Chondrocyte (in vitro differentiated cells): ENCODE results near the gene CCDC200. TPM values are rescaled to one million over a fixed set of nuclear protein-coding genes. Genes with fewer than 3 reads are reported as not detected.
A peak's percentile ranks its signal among the peaks of the same experiment; 100 is the strongest.

Experiments
- DNase-seq: peaks from one replicate; pipeline ENCODE4 v3.0.0; 2021; ENCODE audit warnings: mixed read lengths, low spot score
- H3K27ac Mint-ChIP-seq: one replicate; pipeline ENCODE4 v1.8.0; 2021; ENCODE audit warnings: mild to moderate bottlenecking, moderate library complexity, mixed read lengths; ENCODE audit not compliant: unreplicated experiment
- H3K27me3 Mint-ChIP-seq: 2 replicates; pipeline ENCODE4 v1.8.0; 2021; ENCODE audit warnings: low read depth, mixed read lengths
- H3K36me3 Mint-ChIP-seq: 2 replicates; pipeline ENCODE4 v1.8.0; 2021; ENCODE audit warnings: low read depth, mixed read lengths
- H3K4me1 Mint-ChIP-seq: 2 replicates; pipeline ENCODE4 v1.8.0; 2021; ENCODE audit warnings: low read depth, mild to moderate bottlenecking, mixed read lengths
- H3K4me3 Mint-ChIP-seq: one replicate; pipeline ENCODE4 v1.8.0; 2021; ENCODE audit warnings: mild to moderate bottlenecking, moderate library complexity, mixed read lengths; ENCODE audit not compliant: unreplicated experiment
- H3K9me3 Mint-ChIP-seq: 2 replicates; pipeline ENCODE4 v1.8.0; 2021; ENCODE audit warnings: low read depth, mixed read lengths
- total RNA-seq: library from RNA; stranded (reverse); gene quantifications from 3 replicates; pipeline ENCODE4 v1.2.1, GENCODE V29; 2021
- TF ChIP-seq, protein P1 (sequence below): fragments of 200-600 bp; sonication (generic); IDR thresholded peaks from 2 replicates; pipeline ENCODE4 v1.5.0; 2021; ENCODE audit warnings: antibody characterized with exemption, mild to moderate bottlenecking, moderate library complexity

Gene CCDC200
- total RNA-seq, 1 donor from 2014 or later, result not detected

DNA sequence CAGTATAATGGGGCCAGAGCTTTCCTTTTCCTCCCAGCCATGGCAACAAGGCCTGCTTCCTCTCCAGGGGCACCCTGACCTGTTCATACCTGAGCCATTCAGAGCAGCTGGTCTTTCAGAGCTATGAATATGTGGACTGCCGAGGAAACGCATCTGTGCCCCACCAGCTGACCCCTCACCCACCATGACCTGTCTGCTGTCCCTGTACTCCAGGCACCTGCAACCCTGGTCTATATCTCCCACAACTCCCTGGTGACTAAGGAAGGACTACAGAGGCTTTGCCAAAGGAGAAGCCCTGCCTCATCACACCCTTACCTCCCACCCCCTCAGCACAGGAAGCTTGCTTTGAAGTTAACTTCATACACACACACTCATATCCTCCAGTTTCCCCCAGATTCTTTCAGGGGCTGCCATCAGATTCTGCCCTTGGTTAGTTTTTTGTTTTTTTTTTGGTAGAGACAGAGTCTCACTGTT, 10.8 kb downstream of the CCDC200 start:
- Mint-ChIP-seq H3K27me3 (no peaks in the 10 kb centered on the region), H3K9me3 (no peaks in the 10 kb centered on the region), H3K27ac (no peak overlapping the region), H3K4me1 (peaks cover 16% of the 10 kb centered on the region), H3K4me3 (no peak overlapping the region), H3K36me3 (peaks cover 15% of the 10 kb centered on the region)
- TF ChIP-seq, protein P1, sequence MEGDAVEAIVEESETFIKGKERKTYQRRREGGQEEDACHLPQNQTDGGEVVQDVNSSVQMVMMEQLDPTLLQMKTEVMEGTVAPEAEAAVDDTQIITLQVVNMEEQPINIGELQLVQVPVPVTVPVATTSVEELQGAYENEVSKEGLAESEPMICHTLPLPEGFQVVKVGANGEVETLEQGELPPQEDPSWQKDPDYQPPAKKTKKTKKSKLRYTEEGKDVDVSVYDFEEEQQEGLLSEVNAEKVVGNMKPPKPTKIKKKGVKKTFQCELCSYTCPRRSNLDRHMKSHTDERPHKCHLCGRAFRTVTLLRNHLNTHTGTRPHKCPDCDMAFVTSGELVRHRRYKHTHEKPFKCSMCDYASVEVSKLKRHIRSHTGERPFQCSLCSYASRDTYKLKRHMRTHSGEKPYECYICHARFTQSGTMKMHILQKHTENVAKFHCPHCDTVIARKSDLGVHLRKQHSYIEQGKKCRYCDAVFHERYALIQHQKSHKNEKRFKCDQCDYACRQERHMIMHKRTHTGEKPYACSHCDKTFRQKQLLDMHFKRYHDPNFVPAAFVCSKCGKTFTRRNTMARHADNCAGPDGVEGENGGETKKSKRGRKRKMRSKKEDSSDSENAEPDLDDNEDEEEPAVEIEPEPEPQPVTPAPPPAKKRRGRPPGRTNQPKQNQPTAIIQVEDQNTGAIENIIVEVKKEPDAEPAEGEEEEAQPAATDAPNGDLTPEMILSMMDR, result no peak
- peak; percentile 33 for DNase-seq

DNA sequence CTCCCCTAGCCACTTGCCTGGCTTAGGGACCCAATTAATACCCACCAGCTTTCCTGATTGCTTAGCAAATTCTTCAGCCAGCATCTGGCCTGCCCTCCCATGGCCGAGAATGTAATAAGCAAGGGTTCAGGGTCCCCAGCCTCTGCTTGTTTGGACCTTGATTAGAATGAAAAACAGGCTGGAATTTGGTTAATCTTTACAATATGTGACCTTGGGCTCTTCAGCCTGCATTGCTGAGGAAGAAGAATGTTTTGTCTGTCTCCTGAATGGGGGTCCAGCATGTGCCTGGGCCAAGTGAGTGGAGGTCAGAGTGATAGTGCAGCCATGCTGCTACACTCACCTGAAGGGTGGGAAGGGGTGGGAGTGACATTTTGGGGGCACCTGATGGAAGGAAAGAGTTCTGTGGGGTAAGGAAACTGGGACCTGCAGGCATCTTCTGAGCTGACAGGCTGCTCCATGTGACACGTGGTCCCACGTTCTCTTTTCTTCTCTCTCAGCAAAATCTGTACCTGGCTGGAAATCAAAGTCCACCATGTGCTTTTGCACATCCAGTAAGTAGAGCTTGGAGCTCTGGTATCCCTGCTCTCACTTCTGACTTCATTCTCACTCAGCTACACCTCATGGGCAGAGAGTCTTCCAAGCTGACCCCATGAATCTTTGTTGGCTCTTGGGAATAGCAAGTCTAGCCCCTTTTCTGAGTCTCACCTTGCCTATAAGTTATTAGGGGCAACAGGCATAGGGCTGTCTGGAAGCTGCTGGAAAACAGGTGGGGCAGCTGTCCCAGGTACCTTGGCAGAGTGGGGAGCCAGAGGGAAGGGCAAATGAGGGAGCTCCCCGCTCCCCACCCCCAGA, 11.4 kb downstream of the CCDC200 start:
- no peak overlapping the region for H3K27ac Mint-ChIP-seq
- H3K4me3 Mint-ChIP-seq, result no peak overlapping the region

DNA sequence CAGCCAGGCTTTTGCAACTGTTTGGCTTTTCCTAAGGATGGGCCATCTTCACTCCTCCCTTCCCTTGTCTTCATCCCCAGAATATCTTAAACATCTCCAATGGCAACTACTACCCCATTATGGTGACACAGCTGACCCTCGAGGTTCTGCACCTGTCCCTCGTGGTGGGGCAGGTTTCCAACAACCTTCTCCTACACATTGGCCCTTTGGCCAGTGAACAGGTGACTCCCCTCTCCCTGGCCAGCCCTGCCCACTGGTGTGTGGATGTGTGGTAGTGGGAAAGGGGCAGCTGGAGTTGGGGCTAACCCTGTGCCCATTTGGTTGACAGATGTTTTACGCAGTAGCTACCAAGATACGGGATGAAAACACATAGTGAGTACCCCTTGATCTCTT, 12.1 kb downstream of the CCDC200 start:
- H3K27ac Mint-ChIP-seq, result no peak overlapping the region
- peaks cover 26% of the 10 kb centered on the region for H3K4me1 Mint-ChIP-seq
- TF ChIP-seq, protein P1, result no peak
- peak; percentile 66 for DNase-seq
- H3K27me3 Mint-ChIP-seq, result no peaks in the 10 kb centered on the region
- peaks cover 15% of the 10 kb centered on the region for H3K36me3 Mint-ChIP-seq
- H3K4me3 Mint-ChIP-seq, result no peak overlapping the region
- no peaks in the 10 kb centered on the region for H3K9me3 Mint-ChIP-seq

More for the DNA sequence above, 11.4 kb downstream of the CCDC200 start:
- TF ChIP-seq, protein P1, result no peak
- Mint-ChIP-seq H3K36me3 (peaks cover 15% of the 10 kb centered on the region), H3K27me3 (no peaks in the 10 kb centered on the region), H3K4me1 (peaks cover 22% of the 10 kb centered on the region), H3K9me3 (no peaks in the 10 kb centered on the region)
- peak; percentile 27 for DNase-seq

DNA sequence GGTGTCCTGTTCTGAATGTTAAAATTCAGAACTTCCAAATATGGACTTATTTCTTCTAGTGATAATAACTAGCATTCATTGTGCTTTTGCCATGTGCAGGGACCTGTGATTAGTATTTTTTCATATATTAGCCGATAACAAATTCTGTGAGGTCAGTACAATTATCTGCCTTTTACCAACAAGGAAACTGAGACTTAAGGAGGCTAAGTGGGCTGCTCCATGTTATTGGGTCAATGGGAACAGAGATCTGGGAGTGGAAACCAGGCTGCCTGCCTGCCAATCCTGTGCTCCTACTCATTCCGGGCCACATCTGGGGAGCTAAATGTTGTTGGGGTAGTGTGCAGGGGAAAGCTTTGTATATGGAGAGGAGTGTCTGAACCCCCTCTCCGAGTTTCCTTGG, 13.1 kb downstream of the CCDC200 start:
- H3K27ac Mint-ChIP-seq, result no peak overlapping the region
- DNase-seq, result no peak
- H3K4me1 Mint-ChIP-seq, result peaks cover 36% of the 10 kb centered on the region
- H3K36me3 Mint-ChIP-seq, result peaks cover 14% of the 10 kb centered on the region
- H3K27me3 Mint-ChIP-seq, result no peaks in the 10 kb centered on the region
- H3K9me3 Mint-ChIP-seq, result no peaks in the 10 kb centered on the region
- no peak overlapping the region for H3K4me3 Mint-ChIP-seq
- TF ChIP-seq, protein P1, result no peak

DNA sequence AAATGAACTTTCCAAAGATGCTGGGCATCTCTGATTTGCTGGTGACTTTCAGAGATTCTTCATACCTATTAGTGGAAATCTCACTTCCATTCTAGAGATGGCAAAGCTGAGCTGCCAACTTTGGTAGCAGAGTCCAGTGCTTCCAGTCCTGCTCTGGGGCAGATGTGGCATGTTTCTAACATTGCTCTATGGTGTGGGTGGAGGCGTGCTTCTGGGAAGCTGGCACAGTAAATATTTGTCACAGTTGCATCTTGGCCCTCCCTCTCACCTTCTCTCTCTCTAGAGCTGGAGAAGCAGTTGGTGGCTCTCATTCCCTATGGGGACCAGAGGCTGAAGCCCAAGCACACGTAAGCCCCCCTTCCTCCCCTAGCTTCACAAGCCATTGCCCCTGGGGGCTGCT, 14.9 kb downstream of the CCDC200 start:
- TF ChIP-seq, protein P1, result no peak
- Mint-ChIP-seq H3K27me3 (no peaks in the 10 kb centered on the region), H3K9me3 (no peaks in the 10 kb centered on the region), H3K4me1 (peaks cover 33% of the 10 kb centered on the region), H3K36me3 (peaks cover 17% of the 10 kb centered on the region), H3K4me3 (no peak overlapping the region), H3K27ac (no peak overlapping the region)
- DNase-seq, result no peak
